A673 (cell line): ENCODE measurements around the gene HS3ST3A1. TPM values are rescaled to one million over a fixed set of nuclear protein-coding genes. Genes with fewer than 3 reads are reported as not detected.

Source experiments
- BruUV-seq: library from RNA; stranded (reverse); fragments of 400-500 nt; replicated peaks from 2 replicates; lab custom pipeline; 2021; lab: Mats Ljungman, UMichigan
- CTCF ChIA-PET: fragments of 300-600 bp; sonication (Branson Sonifier 250); formaldehyde crosslinking; loops from one replicate; lab custom pipeline; 2022; ENCODE audit warnings: antibody characterized with exemption; lab: Charles Lee
- POLR2A ChIA-PET: fragments of 300-600 bp; sonication (Branson Sonifier 250); formaldehyde crosslinking; loops from one replicate; lab custom pipeline; 2022; ENCODE audit warnings: antibody characterized with exemption; ENCODE audit not compliant: low non-redundant PET; lab: Charles Lee
- DNase-seq: peaks from one replicate; pipeline ENCODE4 v3.0.0-alpha.2; 2015; ENCODE audit warnings: low spot score
- H3K27ac ChIP-seq: fragments of 200-600 bp; sonication (generic); 2 replicates; pipeline ENCODE4 v1.5.1; 2016; ENCODE audit warnings: mixed run types, low read depth, mild to moderate bottlenecking, mixed read lengths, antibody characterized with exemption, low read length; ENCODE audit not compliant: poor library complexity, severe bottlenecking
- H3K27me3 ChIP-seq: fragments of 200-600 bp; sonication (generic); replicated peaks from 2 replicates; pipeline ENCODE4 v1.6.1; 2017; ENCODE audit warnings: mixed run types, low read depth, mild to moderate bottlenecking, mixed read lengths, antibody characterized with exemption, low read length; ENCODE audit not compliant: insufficient read depth, poor library complexity
- H3K36me3 ChIP-seq: fragments of 200-600 bp; sonication (generic); 2 replicates; pipeline ENCODE4 v1.6.1; 2016; ENCODE audit warnings: mixed run types, mild to moderate bottlenecking, mixed read lengths, antibody characterized with exemption, low read length; ENCODE audit not compliant: insufficient read depth, poor library complexity, severe bottlenecking
- H3K4me1 ChIP-seq: fragments of 200-600 bp; sonication (generic); 2 replicates; pipeline ENCODE4 v1.6.1; 2017; ENCODE audit warnings: mixed run types, mild to moderate bottlenecking, mixed read lengths, antibody characterized with exemption, low read length; ENCODE audit not compliant: insufficient read depth, poor library complexity, severe bottlenecking
- H3K4me3 ChIP-seq: fragments of 200-600 bp; sonication (generic); 2 replicates; pipeline ENCODE4 v1.5.1; 2016; ENCODE audit warnings: low read depth, mixed run types, mild to moderate bottlenecking, mixed read lengths, low read length; ENCODE audit not compliant: poor library complexity, severe bottlenecking
- H3K9me3 ChIP-seq: fragments of 200-600 bp; sonication (generic); 2 replicates; pipeline ENCODE4 v1.6.1; 2016; ENCODE audit warnings: mixed run types, low read depth, mild to moderate bottlenecking, mixed read lengths, antibody characterized with exemption, low read length; ENCODE audit not compliant: poor library complexity, severe bottlenecking
- CTCF ChIP-seq: fragments of 300-800, 200-600 bp; sonication (generic); conservative IDR thresholded peaks from 2 replicates; pipeline ENCODE4 v1.5.1; 2017; ENCODE audit warnings: low read depth, mild to moderate bottlenecking, antibody characterized with exemption, low read length, moderate library complexity, mixed read lengths
- EZH2 ChIP-seq: fragments of 200-600 bp; sonication (generic); IDR thresholded peaks from 2 replicates; pipeline ENCODE4 v1.6.1; 2017; ENCODE audit warnings: borderline replicate concordance, low read depth, mild to moderate bottlenecking, mixed read lengths, antibody characterized with exemption, low read length; ENCODE audit not compliant: poor library complexity, severe bottlenecking
- intact Hi-C: fragments of 100-400 bp; cut with micrococcal nuclease; formaldehyde crosslinking; loops from one replicate; pipeline ENCODE4 v1.10.0; 2022; ENCODE audit not compliant: unreplicated experiment
- total RNA-seq: library from RNA; stranded (reverse); gene quantifications from 2 replicates; pipeline ENCODE4 v1.2.3, GENCODE V29; 2021

HS3ST3A1 gene
- total RNA-seq, 1 experiment from 2014 or later: not detected

DNA sequence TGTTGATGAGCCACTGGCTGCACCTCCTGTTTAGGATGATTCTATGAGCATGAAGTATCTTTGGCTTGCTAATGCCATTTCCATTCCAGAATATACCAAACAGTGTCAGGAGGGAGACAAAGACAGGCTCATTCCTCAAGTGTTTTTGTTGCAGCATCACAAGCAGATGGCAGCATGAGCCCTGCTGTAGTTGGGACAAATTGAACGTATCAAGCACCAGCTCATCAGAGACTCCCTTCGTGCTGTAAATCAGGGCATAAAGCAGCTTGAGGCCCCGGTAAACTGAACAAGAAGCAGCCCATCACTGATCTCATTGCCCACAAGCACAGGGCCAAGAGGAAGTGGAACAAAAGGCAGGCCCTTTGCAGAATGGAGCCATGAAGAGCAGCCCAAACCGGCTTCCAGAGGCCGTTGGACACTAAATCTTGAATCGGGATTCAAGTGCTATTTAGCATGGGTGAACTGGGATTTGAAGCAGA lies 45.9 kb upstream of the HS3ST3A1 start:
- ChIA-PET CTCF (no interaction called here), POLR2A (no interaction called here)

DNA sequence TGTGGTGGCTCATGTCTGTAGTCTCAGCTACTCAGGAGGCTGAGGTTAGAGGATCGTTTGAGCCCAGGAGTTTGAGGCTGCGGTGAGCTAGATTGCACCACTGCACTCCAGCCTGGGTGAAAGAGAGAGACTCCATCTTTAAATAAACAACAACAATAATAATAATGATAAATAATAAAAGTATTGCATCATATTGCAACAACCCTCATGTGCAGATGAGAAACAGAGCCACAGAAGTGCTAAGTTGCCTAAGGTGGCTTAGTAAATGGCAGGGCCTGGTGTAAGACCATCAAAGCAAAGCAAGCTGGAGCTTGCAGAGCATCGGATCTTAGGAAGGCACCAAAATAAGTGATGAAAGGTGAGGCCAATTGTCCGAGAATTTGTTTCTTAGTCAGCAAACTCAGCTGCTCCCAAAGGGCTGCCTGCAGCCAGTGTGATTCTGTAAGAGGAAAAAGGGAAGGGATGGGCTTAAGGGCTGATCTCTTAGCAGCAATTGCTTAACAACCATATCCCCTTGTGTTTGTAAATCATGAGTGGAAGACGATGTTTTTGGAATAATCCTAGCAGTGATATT lies 45.3 kb upstream of the HS3ST3A1 start:
- Histone ChIP-seq H3K36me3 (no peaks in the 10 kb centered on the region), H3K9me3 (peaks cover 6% of the 10 kb centered on the region), H3K4me3 (no peak overlapping the region), H3K4me1 (no peaks in the 10 kb centered on the region), H3K27ac (no peak overlapping the region), H3K27me3 (no peaks in the 10 kb centered on the region)
- no peak for TF ChIP-seq CTCF
- TF ChIP-seq EZH2: no peak
- ChIA-PET POLR2A (no interaction called here), CTCF (no interaction called here)
- intact Hi-C loops: loop anchor here (10.0 kb wide), 1 partner anchor 52 kb away; no protein-coding TSS in a partner anchor
- DNase-seq: no peak
- BruUV-seq: no TSS peak

More for the DNA sequence above, 45.9 kb upstream of the HS3ST3A1 start:
- no peaks in the 10 kb centered on the region for H3K27me3 ChIP-seq
- no TSS peak for BruUV-seq
- H3K4me1 ChIP-seq: no peaks in the 10 kb centered on the region
- TF ChIP-seq EZH2 (no peak), CTCF (no peak)
- intact Hi-C loops: loop anchor here (10.0 kb wide), 1 partner anchor 53 kb away; no protein-coding TSS in a partner anchor
- no peaks in the 10 kb centered on the region for H3K36me3 ChIP-seq
- no peak overlapping the region for H3K27ac ChIP-seq
- peaks cover 6% of the 10 kb centered on the region for H3K9me3 ChIP-seq
- no peak overlapping the region for H3K4me3 ChIP-seq
- DNase-seq: no peak

DNA sequence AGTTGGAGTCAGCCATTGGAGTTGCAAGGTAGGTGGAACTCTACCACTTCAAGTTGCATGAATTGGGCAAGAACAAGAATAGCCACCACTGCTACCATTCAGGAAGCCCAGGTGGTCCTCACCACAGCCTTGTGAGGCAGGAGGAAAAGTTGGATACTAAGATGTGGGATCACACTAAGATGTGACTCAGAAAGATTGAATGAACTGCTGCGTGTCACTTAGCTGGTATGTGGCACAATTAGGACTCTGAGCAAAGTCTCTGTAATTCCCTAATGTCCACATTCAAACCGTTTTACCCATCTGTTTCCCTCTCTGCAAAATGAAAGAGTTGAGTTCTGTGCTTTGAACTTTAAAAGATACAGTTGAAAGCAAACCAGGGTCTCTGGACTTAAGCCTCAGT lies 44.7 kb upstream of the HS3ST3A1 start:
- ChIA-PET CTCF (no interaction called here), POLR2A (no interaction called here)
- no peak for DNase-seq
- Histone ChIP-seq H3K36me3 (no peaks in the 10 kb centered on the region), H3K9me3 (peaks cover 6% of the 10 kb centered on the region), H3K4me1 (no peaks in the 10 kb centered on the region), H3K27ac (no peak overlapping the region), H3K4me3 (no peak overlapping the region), H3K27me3 (no peaks in the 10 kb centered on the region)
- no TSS peak for BruUV-seq
- intact Hi-C loops: loop anchor here (10.0 kb wide), 1 partner anchor 52 kb away; no protein-coding TSS in a partner anchor
- TF ChIP-seq CTCF (no peak), EZH2 (no peak)
